ENCODE measurements around the gene CARD11. TPM values are rescaled to one million over a fixed set of nuclear protein-coding genes. Genes with fewer than 3 reads are reported as not detected.

Gene CARD11
- polyA plus RNA-seq, 1 donor: 4.8 TPM

DNA sequence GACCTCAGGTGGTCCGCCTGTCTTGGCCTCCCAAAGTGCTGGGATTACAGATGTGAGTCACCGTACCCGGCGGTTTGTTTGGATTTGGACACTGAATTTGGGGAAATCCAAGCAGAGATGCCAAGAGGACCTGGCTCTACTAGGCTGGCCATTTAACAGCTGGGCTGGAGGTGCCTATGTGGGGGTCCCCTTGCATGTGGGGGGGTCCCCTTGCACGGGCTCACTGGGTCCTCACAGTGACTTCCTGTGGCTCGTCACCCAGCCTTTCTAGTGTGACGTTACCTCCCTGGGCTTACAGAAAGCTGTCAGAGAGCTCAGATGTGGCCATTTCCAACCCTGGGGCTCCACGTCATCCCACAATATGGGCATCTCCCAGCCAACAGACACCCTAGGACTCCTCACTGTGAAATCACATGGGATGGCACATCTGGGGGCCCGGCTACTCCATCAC lies 150.2 kb downstream of the CARD11 start:
- no peak overlapping the region for H3K4me3 ChIP-seq (ENCODE audit: low read length)
- no peak overlapping the region for H3K27ac ChIP-seq (ENCODE audit: low read length)
- H3K27me3 ChIP-seq (ENCODE audit: control insufficient read depth, insufficient read depth, low read length): no peaks in the 10 kb centered on the region
- no peaks in the 10 kb centered on the region for H3K4me1 ChIP-seq (ENCODE audit: control insufficient read depth, insufficient read depth, low read length)
- no CpG with 5 or more reads among the region's 9 CpGs for WGBS (ENCODE audit: insufficient coverage, low lambda C conversion rate)
- DNase-seq: no peak
- no peaks in the 10 kb centered on the region for H3K36me3 ChIP-seq (ENCODE audit: control insufficient read depth, insufficient read depth, low read length)
- no peaks in the 10 kb centered on the region for H3K9me3 ChIP-seq (ENCODE audit: control insufficient read depth, low read depth, low read length)

DNA sequence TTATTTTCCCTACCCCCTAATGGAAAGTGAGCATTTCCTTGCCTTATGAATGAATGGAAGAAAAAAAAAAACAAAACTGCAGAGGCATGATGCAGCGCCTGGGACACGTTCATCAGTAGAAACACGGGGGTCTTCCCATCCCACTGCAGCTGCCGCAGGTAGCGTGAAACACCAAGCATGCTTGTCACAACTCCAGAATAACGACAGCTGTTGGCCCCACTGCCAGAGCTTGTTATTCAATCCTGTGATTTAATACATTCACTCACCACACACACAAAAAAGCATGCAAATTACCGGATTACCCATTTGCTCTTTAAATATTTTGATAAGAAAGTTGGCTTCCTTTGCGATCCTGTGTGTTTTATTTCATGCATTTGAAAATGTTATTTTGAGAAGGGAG lies 151.1 kb downstream of the CARD11 start:
- H3K36me3 ChIP-seq (ENCODE audit: control insufficient read depth, insufficient read depth, low read length): no peaks in the 10 kb centered on the region
- H3K4me3 ChIP-seq (ENCODE audit: low read length): no peak overlapping the region
- H3K4me1 ChIP-seq (ENCODE audit: control insufficient read depth, insufficient read depth, low read length): no peaks in the 10 kb centered on the region
- no peaks in the 10 kb centered on the region for H3K9me3 ChIP-seq (ENCODE audit: control insufficient read depth, low read depth, low read length)
- no peak overlapping the region for H3K27ac ChIP-seq (ENCODE audit: low read length)
- no peak for DNase-seq
- H3K27me3 ChIP-seq (ENCODE audit: control insufficient read depth, insufficient read depth, low read length): no peaks in the 10 kb centered on the region
- no CpG with 5 or more reads among the region's 8 CpGs for whole genome bisulfite sequencing (ENCODE audit: insufficient coverage, low lambda C conversion rate)

DNA sequence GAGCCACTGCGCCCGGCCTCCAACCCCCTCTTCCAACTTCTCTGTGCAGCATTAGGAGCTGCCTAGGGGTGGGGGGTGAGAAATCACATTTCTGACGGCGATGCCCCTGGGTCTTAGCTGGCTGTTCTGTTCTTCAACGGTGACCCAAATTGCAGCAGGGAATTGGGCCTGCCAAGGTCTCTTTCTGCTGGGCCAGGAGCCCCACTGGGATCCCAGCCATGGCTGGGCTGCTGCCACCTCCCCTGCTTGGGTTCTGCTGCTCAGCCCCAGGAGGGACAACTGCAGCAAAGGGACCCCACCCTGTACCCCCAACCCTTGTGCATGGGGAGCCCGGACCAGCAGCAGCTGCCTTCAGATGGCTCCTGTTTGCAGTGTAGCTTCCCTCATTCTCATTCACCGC lies 155.9 kb downstream of the CARD11 start:
- Histone ChIP-seq H3K27me3 (ENCODE audit: control insufficient read depth, insufficient read depth, low read length) (no peaks in the 10 kb centered on the region), H3K9me3 (ENCODE audit: control insufficient read depth, low read depth, low read length) (no peaks in the 10 kb centered on the region), H3K27ac (ENCODE audit: low read length) (no peak overlapping the region), H3K36me3 (ENCODE audit: control insufficient read depth, insufficient read depth, low read length) (no peaks in the 10 kb centered on the region), H3K4me1 (ENCODE audit: control insufficient read depth, insufficient read depth, low read length) (no peaks in the 10 kb centered on the region), H3K4me3 (ENCODE audit: low read length) (no peak overlapping the region)
- WGBS (ENCODE audit: insufficient coverage, low lambda C conversion rate): no CpG with 5 or more reads among the region's 7 CpGs
- DNase-seq: no peak

DNA sequence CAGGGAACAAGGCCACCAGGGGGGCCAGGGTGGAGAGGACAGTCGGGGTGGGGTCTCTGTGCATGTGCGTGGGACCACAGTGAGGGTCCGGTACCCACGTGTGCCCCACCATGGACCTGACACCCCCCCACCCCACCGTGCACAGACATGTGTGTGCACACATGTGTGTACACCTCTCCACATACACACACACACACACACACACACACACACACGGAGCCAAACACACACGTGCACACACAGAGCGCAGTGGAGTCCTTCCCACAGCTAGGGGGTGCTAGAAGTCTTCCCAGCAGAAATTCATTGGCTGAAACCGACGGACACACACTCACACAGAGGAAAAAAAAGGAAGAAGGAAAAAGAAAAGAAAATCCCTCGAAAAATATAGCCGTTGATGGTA lies 156.8 kb downstream of the CARD11 start:
- Histone ChIP-seq H3K36me3 (ENCODE audit: control insufficient read depth, insufficient read depth, low read length) (no peaks in the 10 kb centered on the region), H3K27ac (ENCODE audit: low read length) (no peak overlapping the region), H3K4me3 (ENCODE audit: low read length) (no peak overlapping the region), H3K27me3 (ENCODE audit: control insufficient read depth, insufficient read depth, low read length) (no peaks in the 10 kb centered on the region), H3K9me3 (ENCODE audit: control insufficient read depth, low read depth, low read length) (no peaks in the 10 kb centered on the region), H3K4me1 (ENCODE audit: control insufficient read depth, insufficient read depth, low read length) (no peaks in the 10 kb centered on the region)
- peak; percentile 64 to 65 for DNase-seq
- 0% methylated on average over 2 of the region's 12 CpGs for WGBS (ENCODE audit: insufficient coverage, low lambda C conversion rate)

DNA sequence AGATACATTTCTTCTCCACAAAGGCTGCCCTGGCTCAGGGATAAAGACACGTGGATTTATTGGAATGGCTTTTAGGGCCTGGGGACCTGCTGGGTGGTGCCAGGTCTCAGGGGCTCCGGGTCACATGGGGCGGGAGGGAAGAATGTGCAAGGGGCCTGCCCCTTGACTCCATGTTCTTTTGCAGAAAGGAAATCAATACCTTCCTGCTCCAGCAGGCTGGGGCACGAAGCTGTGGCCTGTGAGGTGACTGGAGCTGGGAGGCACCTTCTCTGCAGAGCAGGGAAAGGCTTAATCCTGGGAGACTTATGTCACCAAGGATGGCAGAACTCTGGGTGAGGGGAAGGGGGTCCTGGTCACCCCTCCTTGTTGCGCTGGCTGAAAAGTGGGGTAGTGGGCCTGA lies 157.3 kb downstream of the CARD11 start:
- no peaks in the 10 kb centered on the region for H3K9me3 ChIP-seq (ENCODE audit: control insufficient read depth, low read depth, low read length)
- H3K27me3 ChIP-seq (ENCODE audit: control insufficient read depth, insufficient read depth, low read length): no peaks in the 10 kb centered on the region
- H3K4me1 ChIP-seq (ENCODE audit: control insufficient read depth, insufficient read depth, low read length): no peaks in the 10 kb centered on the region
- H3K36me3 ChIP-seq (ENCODE audit: control insufficient read depth, insufficient read depth, low read length): no peaks in the 10 kb centered on the region
- H3K27ac ChIP-seq (ENCODE audit: low read length): no peak overlapping the region
- no peak overlapping the region for H3K4me3 ChIP-seq (ENCODE audit: low read length)
- DNase-seq: no peak
- no CpG with 5 or more reads among the region's 5 CpGs for WGBS (ENCODE audit: insufficient coverage, low lambda C conversion rate)

DNA sequence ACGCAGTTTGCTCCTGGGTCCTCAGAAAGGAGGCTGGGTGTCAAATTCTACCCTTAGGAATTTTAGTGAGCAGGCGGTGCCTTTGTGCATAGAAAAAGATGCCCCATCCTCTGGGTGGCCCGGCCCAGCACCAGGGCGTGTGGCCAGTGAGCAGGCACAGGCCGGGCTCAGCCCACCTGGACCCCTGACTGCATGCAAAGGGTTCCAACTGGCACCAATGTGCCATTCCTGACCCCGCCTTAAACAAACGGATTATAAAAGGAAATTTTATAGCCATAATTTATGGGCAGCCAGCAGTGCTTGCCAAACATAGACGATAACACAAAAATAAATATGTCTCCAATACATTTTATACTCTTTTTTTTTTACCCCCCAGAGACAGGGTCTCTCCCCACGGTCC lies 159.5 kb downstream of the CARD11 start:
- no peak overlapping the region for H3K4me3 ChIP-seq (ENCODE audit: low read length)
- no peaks in the 10 kb centered on the region for H3K9me3 ChIP-seq (ENCODE audit: control insufficient read depth, low read depth, low read length)
- H3K36me3 ChIP-seq (ENCODE audit: control insufficient read depth, insufficient read depth, low read length): no peaks in the 10 kb centered on the region
- no peaks in the 10 kb centered on the region for H3K27me3 ChIP-seq (ENCODE audit: control insufficient read depth, insufficient read depth, low read length)
- DNase-seq: no peak
- no peaks in the 10 kb centered on the region for H3K4me1 ChIP-seq (ENCODE audit: control insufficient read depth, insufficient read depth, low read length)
- no peak overlapping the region for H3K27ac ChIP-seq (ENCODE audit: low read length)
- no CpG with 5 or more reads among the region's 9 CpGs for WGBS (ENCODE audit: insufficient coverage, low lambda C conversion rate)

DNA sequence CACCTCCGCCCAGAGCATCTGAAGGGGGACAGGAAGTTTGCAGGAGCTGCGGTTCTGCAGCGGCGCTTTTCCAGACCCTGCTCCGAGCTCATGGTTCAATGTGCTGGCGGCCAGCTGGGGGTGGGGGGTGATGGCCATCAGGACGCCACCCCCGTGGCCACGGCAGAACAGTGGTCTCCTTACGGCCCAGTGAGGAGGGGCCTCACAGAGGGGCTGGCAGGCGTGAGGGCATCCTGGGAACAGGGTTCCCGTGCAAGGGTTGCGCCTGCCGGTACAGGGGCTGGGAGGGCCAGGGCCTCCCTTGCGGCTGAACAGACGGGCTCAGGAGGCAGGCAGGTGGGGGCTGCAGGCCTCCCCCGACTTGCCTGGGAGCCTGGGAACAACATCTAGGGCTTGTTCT lies 160.6 kb downstream of the CARD11 start:
- no peak for DNase-seq
- Histone ChIP-seq H3K27ac (ENCODE audit: low read length) (no peak overlapping the region), H3K36me3 (ENCODE audit: control insufficient read depth, insufficient read depth, low read length) (no peaks in the 10 kb centered on the region), H3K4me1 (ENCODE audit: control insufficient read depth, insufficient read depth, low read length) (no peaks in the 10 kb centered on the region), H3K4me3 (ENCODE audit: low read length) (no peak overlapping the region), H3K9me3 (ENCODE audit: control insufficient read depth, low read depth, low read length) (no peaks in the 10 kb centered on the region), H3K27me3 (ENCODE audit: control insufficient read depth, insufficient read depth, low read length) (no peaks in the 10 kb centered on the region)
- WGBS (ENCODE audit: insufficient coverage, low lambda C conversion rate): no CpG with 5 or more reads among the region's 17 CpGs

DNA sequence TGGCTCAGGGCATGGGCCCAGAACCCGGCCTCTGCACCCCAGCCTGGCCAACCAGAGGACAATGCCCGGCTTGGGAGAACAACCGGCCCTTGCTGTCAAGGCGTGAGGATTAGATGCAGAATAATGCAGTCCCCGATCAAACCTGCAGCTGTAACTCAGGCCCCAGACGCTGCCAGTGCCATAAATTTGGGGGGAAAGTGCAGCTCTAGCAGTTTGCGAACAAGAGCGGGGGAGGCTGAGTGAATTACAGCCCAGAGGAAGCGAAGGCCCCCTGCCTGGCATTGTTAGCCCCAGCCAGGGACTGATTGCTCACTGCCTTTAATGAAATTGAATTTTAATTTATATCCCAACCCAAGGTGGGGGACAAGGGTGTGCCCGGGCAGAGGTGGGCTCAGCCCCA lies 161.6 kb downstream of the CARD11 start:
- DNase-seq: no peak
- whole genome bisulfite sequencing (ENCODE audit: insufficient coverage, low lambda C conversion rate): no CpG with 5 or more reads among the region's 10 CpGs
- Histone ChIP-seq H3K36me3 (ENCODE audit: control insufficient read depth, insufficient read depth, low read length) (no peaks in the 10 kb centered on the region), H3K4me3 (ENCODE audit: low read length) (no peak overlapping the region), H3K9me3 (ENCODE audit: control insufficient read depth, low read depth, low read length) (no peaks in the 10 kb centered on the region), H3K27me3 (ENCODE audit: control insufficient read depth, insufficient read depth, low read length) (no peaks in the 10 kb centered on the region), H3K4me1 (ENCODE audit: control insufficient read depth, insufficient read depth, low read length) (no peaks in the 10 kb centered on the region), H3K27ac (ENCODE audit: low read length) (no peak overlapping the region)

DNA sequence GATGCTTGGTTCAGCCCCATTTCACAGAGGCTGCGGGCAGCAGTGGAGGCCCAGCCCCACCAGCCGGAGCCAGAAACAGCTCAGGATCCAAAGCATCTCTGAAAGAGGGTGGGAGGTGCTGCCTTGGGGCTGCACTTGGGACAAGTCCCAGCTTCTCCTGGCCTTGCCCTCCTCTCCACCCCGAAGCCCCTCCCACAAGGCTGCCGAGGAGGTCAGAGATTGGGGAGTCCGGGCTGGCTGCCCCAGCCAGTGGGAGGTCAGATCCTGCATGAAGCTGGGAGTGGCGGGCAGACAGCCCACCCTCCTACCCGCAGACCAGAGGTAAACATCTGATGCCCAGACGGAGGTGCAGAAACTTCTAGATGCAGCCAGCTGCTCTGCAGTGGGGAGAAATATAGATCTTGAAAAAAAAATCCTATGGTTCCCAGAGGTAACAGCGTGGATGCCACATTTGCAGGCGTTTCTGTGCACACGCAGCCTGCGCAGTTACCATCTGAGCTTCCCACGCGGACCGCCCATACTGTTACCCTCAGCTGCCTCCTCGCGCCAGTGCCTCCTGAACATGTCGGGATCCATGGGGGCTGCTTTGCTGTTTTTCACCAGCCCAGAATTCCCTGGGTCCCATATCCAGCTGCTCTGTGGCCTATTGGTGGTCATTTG lies 162.7 kb downstream of the CARD11 start:
- no peak overlapping the region for H3K27ac ChIP-seq (ENCODE audit: low read length)
- WGBS (ENCODE audit: insufficient coverage, low lambda C conversion rate): no CpG with 5 or more reads among the region's 18 CpGs
- no peaks in the 10 kb centered on the region for H3K27me3 ChIP-seq (ENCODE audit: control insufficient read depth, insufficient read depth, low read length)
- no peak overlapping the region for H3K4me3 ChIP-seq (ENCODE audit: low read length)
- DNase-seq: no peak
- peaks cover 3% of the 10 kb centered on the region for H3K9me3 ChIP-seq (ENCODE audit: control insufficient read depth, low read depth, low read length)
- H3K36me3 ChIP-seq (ENCODE audit: control insufficient read depth, insufficient read depth, low read length): no peaks in the 10 kb centered on the region
- H3K4me1 ChIP-seq (ENCODE audit: control insufficient read depth, insufficient read depth, low read length): no peaks in the 10 kb centered on the region

DNA sequence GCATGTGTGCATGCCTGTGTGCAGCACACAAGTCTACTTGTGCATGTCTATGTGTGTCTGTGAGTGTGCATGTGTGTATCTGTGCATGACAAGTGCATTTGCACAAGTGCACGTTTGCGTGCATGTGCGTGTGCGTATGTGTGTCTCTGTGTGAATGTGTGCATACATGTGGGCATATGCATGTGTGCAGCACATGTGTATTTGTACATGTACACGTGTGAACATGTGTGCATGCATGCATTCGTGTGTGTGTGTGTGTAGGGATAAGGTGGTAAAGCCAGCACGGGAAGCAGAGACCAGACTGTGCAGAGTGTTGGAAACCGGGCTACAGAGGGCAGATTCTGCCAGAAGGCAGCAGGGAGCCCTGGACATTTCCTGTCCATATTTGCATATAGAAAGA lies 163.6 kb downstream of the CARD11 start:
- Histone ChIP-seq H3K27ac (ENCODE audit: low read length) (no peak overlapping the region), H3K4me1 (ENCODE audit: control insufficient read depth, insufficient read depth, low read length) (no peaks in the 10 kb centered on the region), H3K27me3 (ENCODE audit: control insufficient read depth, insufficient read depth, low read length) (no peaks in the 10 kb centered on the region), H3K36me3 (ENCODE audit: control insufficient read depth, insufficient read depth, low read length) (no peaks in the 10 kb centered on the region), H3K4me3 (ENCODE audit: low read length) (no peak overlapping the region), H3K9me3 (ENCODE audit: control insufficient read depth, low read depth, low read length) (peaks cover 3% of the 10 kb centered on the region)
- no CpG with 5 or more reads among the region's 8 CpGs for WGBS (ENCODE audit: insufficient coverage, low lambda C conversion rate)
- no peak for DNase-seq

DNA sequence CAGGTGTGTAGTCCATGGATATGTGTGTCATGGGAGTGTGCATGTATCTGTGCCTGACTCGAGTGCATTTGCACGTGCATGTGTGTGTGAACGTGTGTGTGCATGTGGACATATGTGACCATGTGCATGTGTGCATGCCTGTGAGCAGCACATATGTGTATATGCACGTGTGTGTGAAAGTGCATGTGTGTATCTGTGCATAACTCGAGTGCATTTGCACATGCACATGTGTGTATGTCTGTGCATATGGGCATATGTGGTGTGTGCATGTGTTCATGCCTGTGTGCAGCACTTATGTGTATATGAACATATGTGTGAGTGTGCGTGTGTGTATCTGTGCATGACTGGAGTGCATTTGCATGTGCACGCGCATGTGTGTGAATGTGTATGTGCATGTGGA lies 164.3 kb downstream of the CARD11 start:
- peaks cover 3% of the 10 kb centered on the region for H3K9me3 ChIP-seq (ENCODE audit: control insufficient read depth, low read depth, low read length)
- no peak overlapping the region for H3K4me3 ChIP-seq (ENCODE audit: low read length)
- no CpG with 5 or more reads among the region's 8 CpGs for WGBS (ENCODE audit: insufficient coverage, low lambda C conversion rate)
- H3K36me3 ChIP-seq (ENCODE audit: control insufficient read depth, insufficient read depth, low read length): no peaks in the 10 kb centered on the region
- DNase-seq: no peak
- no peak overlapping the region for H3K27ac ChIP-seq (ENCODE audit: low read length)
- no peaks in the 10 kb centered on the region for H3K4me1 ChIP-seq (ENCODE audit: control insufficient read depth, insufficient read depth, low read length)
- no peaks in the 10 kb centered on the region for H3K27me3 ChIP-seq (ENCODE audit: control insufficient read depth, insufficient read depth, low read length)
